Measurements from ENCODE around the gene SPATA2L. TPM values are rescaled to one million over a fixed set of nuclear protein-coding genes. Genes with fewer than 3 reads are reported as not detected.
"Not testable (repeated sequence)": the region's sequence is repeated elsewhere in the genome, so short reads cannot be mapped to it uniquely, and the experiment has no call there.

SPATA2L gene
- total RNA-seq, 1 experiment from 2014 or later: 6.0 TPM

- Histone ChIP-seq H3K27me3 (no peaks in the 10 kb centered on the region), H3K4me1 (peaks cover 8% of the 10 kb centered on the region), H3K36me3 (peaks cover 35% of the 10 kb centered on the region), H3K4me3 (no peak overlapping the region), H3K9me3 (replicated peaks) (no peaks in the 10 kb centered on the region), H3K27ac (no peak overlapping the region)
- DNase-seq: no peak
Observed at GRCh38 chr16:89691231-89691985, 10.1 kb downstream of the SPATA2L start.

GRCh38 chr16:89690392-89690901 lies 11.1 kb downstream of the SPATA2L start:
- Histone ChIP-seq H3K36me3 (peaks cover 35% of the 10 kb centered on the region), H3K27me3 (no peaks in the 10 kb centered on the region), H3K4me3 (no peak overlapping the region), H3K27ac (no peak overlapping the region), H3K9me3 (replicated peaks) (no peaks in the 10 kb centered on the region), H3K4me1 (0 out of 2 replicates have a peak, but pooled peaks cover 3% of the 10 kb centered on the region)
- no peak for DNase-seq

DNA sequence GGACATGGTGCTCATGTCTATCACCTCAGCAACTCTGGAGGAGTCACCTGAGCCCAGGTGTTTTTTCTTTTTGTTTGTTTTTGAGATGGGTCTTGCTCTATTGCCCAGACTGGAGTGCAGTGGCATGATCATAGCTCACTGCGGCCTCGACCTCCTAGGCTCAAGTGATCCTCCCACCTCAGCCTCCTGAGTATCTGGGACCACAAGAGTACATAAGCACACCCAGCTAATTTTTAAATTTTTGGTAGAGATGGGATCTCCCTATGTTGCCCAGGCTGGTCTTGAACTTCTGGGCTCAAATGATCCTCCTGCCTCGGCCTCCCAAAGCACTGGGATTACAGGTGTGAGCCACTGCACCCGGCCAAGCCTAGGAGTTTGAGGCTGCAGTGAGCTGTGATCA lies 11.9 kb downstream of the SPATA2L start:
- not testable (repeated sequence) for DNase-seq; H3K27ac ChIP-seq; H3K27me3 ChIP-seq; H3K9me3 ChIP-seq (replicated peaks); H3K4me1 ChIP-seq; H3K4me3 ChIP-seq
- H3K36me3 ChIP-seq: peaks cover 35% of the 10 kb centered on the region

DNA sequence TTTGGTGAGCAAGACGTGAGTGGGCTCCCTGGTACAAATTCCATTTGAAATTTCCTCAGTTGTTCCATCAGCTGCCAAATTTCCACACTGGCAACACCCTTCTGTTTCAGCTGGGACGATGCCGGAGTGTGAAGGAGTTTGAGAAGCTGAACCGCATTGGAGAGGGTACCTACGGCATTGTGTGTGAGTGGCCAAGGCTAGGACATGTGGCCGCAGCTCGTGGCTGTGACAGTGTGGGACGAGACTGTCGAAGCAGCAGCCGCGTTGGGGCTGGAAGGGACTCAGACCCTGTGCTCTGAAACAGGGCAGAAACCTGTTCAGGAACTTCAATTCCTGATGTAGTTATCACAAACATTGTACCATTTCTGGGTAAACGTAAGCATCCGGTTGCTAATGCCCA lies 12.4 kb downstream of the SPATA2L start:
- Histone ChIP-seq H3K4me3 (no peak overlapping the region), H3K4me1 (0 out of 2 replicates have a peak, but pooled peaks cover 3% of the 10 kb centered on the region), H3K27ac (no peak overlapping the region), H3K27me3 (no peaks in the 10 kb centered on the region), H3K36me3 (peaks cover 35% of the 10 kb centered on the region), H3K9me3 (replicated peaks) (peaks cover 4% of the 10 kb centered on the region; the same call in 1 of the 2 replicates)
- no peak for DNase-seq

DNA sequence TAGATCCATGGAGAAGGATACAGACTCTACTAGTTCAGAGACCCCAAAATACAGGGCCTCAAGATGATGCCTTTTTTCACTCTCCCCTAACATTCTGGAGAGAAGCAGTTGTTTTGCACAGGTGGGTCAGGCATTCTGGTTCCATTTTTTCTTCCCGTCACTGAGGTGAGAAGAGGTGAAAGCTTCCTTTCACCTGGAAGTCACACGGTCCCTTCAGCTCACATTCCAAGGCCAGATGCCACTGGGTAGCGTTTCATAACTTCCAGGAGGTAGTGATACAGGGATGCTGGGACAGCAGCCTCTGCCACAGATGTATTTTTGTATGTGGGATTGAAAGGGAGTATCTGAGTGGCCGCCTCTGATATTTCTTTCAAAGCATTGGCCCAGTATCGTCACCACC lies 13.1 kb downstream of the SPATA2L start:
- Histone ChIP-seq H3K4me1 (0 out of 2 replicates have a peak, but pooled peaks cover 3% of the 10 kb centered on the region), H3K27me3 (no peaks in the 10 kb centered on the region), H3K9me3 (replicated peaks) (peaks cover 4% of the 10 kb centered on the region; the same call in 1 of the 2 replicates), H3K27ac (no peak overlapping the region), H3K4me3 (no peak overlapping the region), H3K36me3 (peaks cover 29% of the 10 kb centered on the region)
- DNase-seq: no peak

GRCh38 chr16:89687092-89687940 lies 14.2 kb downstream of the SPATA2L start:
- Histone ChIP-seq H3K27ac (peak overlapping the region; percentile 90), H3K4me3 (peak overlapping the region; percentile 84)

DNA sequence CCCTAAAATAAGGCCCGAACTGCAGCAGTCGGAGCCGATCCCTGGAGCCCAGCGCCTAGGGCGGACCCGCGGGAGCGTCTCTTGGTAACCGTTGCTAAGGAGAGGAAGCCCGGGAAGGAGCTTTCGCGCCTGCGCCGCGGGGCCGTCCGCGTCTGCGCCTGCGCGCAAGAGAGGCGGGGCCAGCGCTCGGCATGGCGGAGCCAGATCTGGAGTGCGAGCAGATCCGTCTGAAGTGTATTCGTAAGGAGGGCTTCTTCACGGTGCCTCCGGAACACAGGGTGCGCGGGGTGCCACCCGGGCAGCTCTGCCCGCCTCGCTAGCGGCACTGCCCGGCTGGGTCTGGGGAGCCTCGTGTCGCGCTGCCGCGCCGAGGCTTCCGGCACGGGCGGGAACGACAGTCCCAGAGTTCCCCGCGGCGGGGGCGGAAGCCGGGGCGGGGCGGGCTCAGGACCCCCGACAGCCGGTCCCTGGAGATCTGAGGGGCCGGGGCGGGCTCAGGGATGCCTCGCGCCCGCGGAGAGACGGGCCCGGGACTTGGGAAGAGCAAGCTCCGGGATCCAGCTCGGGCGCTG lies 14.9 kb downstream of the SPATA2L start, which contains the start of gene CDK10:
Gene CDK10 (plus strand): TSS at position 170 of the 572 bp plus-strand sequence. CDS start 22 bp downstream, at position 192.
- Histone ChIP-seq H3K36me3 (peaks cover 20% of the 10 kb centered on the region), H3K9me3 (replicated peaks) (peaks cover 4% of the 10 kb centered on the region; the same call in 1 of the 2 replicates), H3K4me3 (peak within 1 kb of the TSS; percentile 84), H3K27me3 (no peaks in the 10 kb centered on the region), H3K4me1 (0 out of 2 replicates have a peak, but pooled peaks cover 3% of the 10 kb centered on the region), H3K27ac (peak within 1 kb of the TSS; percentile 90)
- peak; percentile 94 to 96 for DNase-seq

More at GRCh38 chr16:89687092-89687940, 14.2 kb downstream of the SPATA2L start:
- Histone ChIP-seq H3K4me1 (0 out of 2 replicates have a peak, but pooled peaks cover 3% of the 10 kb centered on the region), H3K36me3 (peaks cover 28% of the 10 kb centered on the region), H3K9me3 (replicated peaks) (peaks cover 4% of the 10 kb centered on the region; the same call in 1 of the 2 replicates), H3K27me3 (no peaks in the 10 kb centered on the region)
- DNase-seq: peak in 1 of 2 experiments; percentile 42

GRCh38 chr16:89685916-89686315 lies 15.6 kb downstream of the SPATA2L start:
- Histone ChIP-seq H3K4me1 (0 out of 2 replicates have a peak, but pooled peaks cover 3% of the 10 kb centered on the region), H3K36me3 (peaks cover 16% of the 10 kb centered on the region; the same call in 1 of the 2 replicates), H3K4me3 (no peak overlapping the region), H3K27ac (no peak overlapping the region), H3K27me3 (no peaks in the 10 kb centered on the region), H3K9me3 (replicated peaks) (peaks cover 4% of the 10 kb centered on the region; the same call in 1 of the 2 replicates)
- no peak for DNase-seq

- no peaks in the 10 kb centered on the region for H3K4me1 ChIP-seq
Observed at GRCh38 chr16:89678258-89678657, 23.2 kb downstream of the SPATA2L start.

GRCh38 chr16:89672177-89672941 lies 29.1 kb downstream of the SPATA2L start:
- Histone ChIP-seq H3K27ac (no peak overlapping the region), H3K9me3 (replicated peaks) (0 out of 2 replicates have a peak, but pooled peaks cover 5% of the 10 kb centered on the region), H3K27me3 (no peaks in the 10 kb centered on the region), H3K4me3 (no peak overlapping the region), H3K36me3 (no peaks in the 10 kb centered on the region), H3K4me1 (no peaks in the 10 kb centered on the region)
- DNase-seq: no peak

More at GRCh38 chr16:89678258-89678657, 23.2 kb downstream of the SPATA2L start:
- H3K27me3 ChIP-seq: no peaks in the 10 kb centered on the region
- DNase-seq: peak in 1 of 2 experiments; percentile 32
- peaks cover 19% of the 10 kb centered on the region for H3K9me3 ChIP-seq (replicated peaks)
- H3K36me3 ChIP-seq: no peaks in the 10 kb centered on the region
- no peak overlapping the region for H3K4me3 ChIP-seq
- no peak overlapping the region for H3K27ac ChIP-seq

GRCh38 chr16:89671565-89671964 lies 29.9 kb downstream of the SPATA2L start:
- H3K9me3 ChIP-seq (replicated peaks); DNase-seq; H3K4me1 ChIP-seq; H3K27ac ChIP-seq; H3K4me3 ChIP-seq; H3K27me3 ChIP-seq; H3K36me3 ChIP-seq: not testable (repeated sequence)

- no peaks in the 10 kb centered on the region for H3K4me1 ChIP-seq
- H3K27me3 ChIP-seq: no peaks in the 10 kb centered on the region
- DNase-seq: no peak
- H3K27ac ChIP-seq: no peak overlapping the region
- H3K4me3 ChIP-seq: no peak overlapping the region
- no peaks in the 10 kb centered on the region for H3K9me3 ChIP-seq (replicated peaks)
- no peaks in the 10 kb centered on the region for H3K36me3 ChIP-seq
Observed at GRCh38 chr16:89670496-89671431, 30.7 kb downstream of the SPATA2L start.

GRCh38 chr16:89669755-89670154 lies 31.8 kb downstream of the SPATA2L start:
- Histone ChIP-seq H3K27me3 (no peaks in the 10 kb centered on the region), H3K27ac (no peak overlapping the region), H3K36me3 (0 out of 2 replicates have a peak, but pooled peaks cover 7% of the 10 kb centered on the region), H3K4me3 (no peak overlapping the region), H3K9me3 (replicated peaks) (no peaks in the 10 kb centered on the region), H3K4me1 (no peaks in the 10 kb centered on the region)
- no peak for DNase-seq

All from SJCRH30 (cell line).